SH-SY5Y (cell line): ENCODE data around the gene PRDM2.

Experiments used
- GATA2 ChIP-seq: IDR thresholded peaks from 2 replicates; pipeline ENCODE4 v1.6.1; 2011; ENCODE audit warnings: mild to moderate bottlenecking, low read depth, low read length
- GATA3 ChIP-seq: IDR thresholded peaks from 2 replicates; pipeline ENCODE4 v1.6.1; 2011; ENCODE audit warnings: low read depth, mild to moderate bottlenecking, low read length, moderate library complexity

DNA sequence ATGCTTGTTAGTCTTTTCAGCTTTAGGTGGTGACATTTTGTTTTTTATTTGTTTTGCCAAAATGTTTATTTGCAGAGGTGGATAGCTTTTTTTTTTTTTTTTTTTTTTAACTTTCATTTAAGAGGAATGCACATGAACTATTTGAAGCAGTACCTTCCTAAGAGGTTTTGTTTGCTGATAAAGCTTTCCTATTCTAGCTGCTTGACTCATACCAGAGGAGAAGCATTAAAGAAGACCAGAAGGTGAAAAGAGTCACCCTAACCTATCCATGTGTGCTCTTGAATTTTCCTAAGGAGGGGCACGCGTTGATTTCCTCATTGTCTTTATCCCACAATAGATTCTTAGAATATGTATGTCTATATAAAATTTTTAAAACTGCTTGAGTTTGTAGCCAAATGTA lies 57.7 kb downstream of the PRDM2 start:
- TF ChIP-seq GATA2, result no peak
- no peak for TF ChIP-seq GATA3
